H1 (cell line): Measurements from ENCODE around the gene POLRMT. TPM values are rescaled to one million over a fixed set of nuclear protein-coding genes. Genes with fewer than 3 reads are reported as not detected.
A peak's percentile ranks its signal among the peaks of the same experiment; 100 is the strongest.

Experiments used
- CTCF ChIA-PET: fragments of 300-600 bp; sonication (Branson Sonifier 250); formaldehyde crosslinking; loops from one replicate; lab custom pipeline; 2021; ENCODE audit not compliant: partially characterized antibody; lab: Charles Lee
- POLR2A ChIA-PET: fragments of 300-600 bp; sonication (Branson Sonifier 250); formaldehyde crosslinking; loops from one replicate; lab custom pipeline; 2021; ENCODE audit warnings: inconsistent platforms; ENCODE audit not compliant: partially characterized antibody; lab: Charles Lee
- DNase-seq, 2 experiments: peaks; one replicate each; pipeline versions ENCODE4 v3.0.0 to v3.0.0-alpha.2; 2010 to 2022; ENCODE audit warnings: low spot score in 2 of 2, low read depth in 1 of 2, mixed read lengths in 1 of 2
- FAIRE-seq: peaks from 2 replicates; lab custom pipeline; 2011; peaks lifted over from hg19 to GRCh38; lab: Jason Lieb, UNC
- H2AFZ ChIP-seq: 2 replicates; pipeline ENCODE4 v1.8.1; 2012; ENCODE audit warnings: low read length, inconsistent platforms
- H2AK5ac ChIP-seq: 2 replicates; pipeline ENCODE4 v1.6.1; 2013; ENCODE audit warnings: low read depth, low read length
- H2BK120ac ChIP-seq: replicated peaks from 2 replicates; pipeline ENCODE3; 2013; ENCODE audit warnings: low read depth, low read length, inconsistent platforms
- H2BK12ac ChIP-seq: 2 replicates; pipeline ENCODE4 v1.6.1; 2013; ENCODE audit warnings: low read depth, low read length
- H2BK15ac ChIP-seq: 2 replicates; pipeline ENCODE4 v1.6.1; 2013; ENCODE audit warnings: low read length
- H2BK20ac ChIP-seq: 2 replicates; pipeline ENCODE4 v1.6.1; 2013; ENCODE audit warnings: low read length
- H2BK5ac ChIP-seq: 2 replicates; pipeline ENCODE4 v1.6.1; 2013; ENCODE audit warnings: low read depth, low read length
- H3K14ac ChIP-seq: 2 replicates; pipeline ENCODE4 v1.6.1; 2013; ENCODE audit warnings: inconsistent platforms; ENCODE audit not compliant: insufficient read length
- H3K18ac ChIP-seq: 2 replicates; pipeline ENCODE4 v1.6.1; 2013; ENCODE audit warnings: low read length; ENCODE audit errors: extremely low read depth
- H3K23ac ChIP-seq: 2 replicates; pipeline ENCODE4 v1.6.1; 2013; ENCODE audit warnings: inconsistent platforms; ENCODE audit not compliant: insufficient read length
- H3K23me2 ChIP-seq: 2 replicates; pipeline ENCODE4 v1.6.1; 2013; ENCODE audit warnings: low read depth, low read length
- H3K27ac ChIP-seq: 2 replicates; pipeline ENCODE4 v1.6.1; 2011; ENCODE audit warnings: low read depth, low read length, inconsistent platforms
- H3K27me3 ChIP-seq, 4 experiments: replicated peaks in 1 of 4; 1 replicate in 1 of 4; 2 replicates in 3 of 4; pipeline versions ENCODE4 v1.6.1 to v1.8.1; 2011 to 2013; ENCODE audit warnings: low read length in 3 of 4, mild to moderate bottlenecking in 3 of 4, inconsistent platforms in 2 of 4, mixed read lengths in 2 of 4, moderate library complexity in 1 of 4; ENCODE audit not compliant: control insufficient read depth in 3 of 4, insufficient read depth in 3 of 4; ENCODE audit errors: extremely low read depth in 1 of 4
- H3K36me3 ChIP-seq, 4 experiments: 2 replicates each; pipeline versions ENCODE4 v1.6.1 to v1.8.1; 2011 to 2013; ENCODE audit warnings: mild to moderate bottlenecking in 4 of 4, low read length in 3 of 4, moderate library complexity in 2 of 4, control low read depth in 1 of 4, inconsistent platforms in 1 of 4; ENCODE audit not compliant: insufficient read depth in 4 of 4, control insufficient read depth in 2 of 4
- H3K4ac ChIP-seq: replicated peaks from 2 replicates; pipeline ENCODE3; 2013; ENCODE audit warnings: low read length, low read depth, mixed read lengths, inconsistent platforms; ENCODE audit not compliant: insufficient read length
- H3K4me1 ChIP-seq, 4 experiments: replicated peaks in 1 of 4; 1 replicate in 1 of 4; 2 replicates in 3 of 4; pipeline versions ENCODE4 v1.6.1 to v1.8.1; 2011 to 2013; ENCODE audit warnings: low read length in 3 of 4, inconsistent platforms in 2 of 4, mixed read lengths in 1 of 4; ENCODE audit not compliant: insufficient read depth in 4 of 4, control insufficient read depth in 3 of 4
- H3K4me2 ChIP-seq, 2 experiments: 2 replicates each; pipeline versions ENCODE4 v1.6.1 to v1.8.1; 2011 to 2013; ENCODE audit warnings: low read depth in 2 of 2, low read length in 2 of 2, control low read depth in 1 of 2, inconsistent platforms in 1 of 2, mild to moderate bottlenecking in 1 of 2; ENCODE audit not compliant: insufficient read depth in 1 of 2
- H3K4me3 ChIP-seq, 4 experiments: fragments of 200-600, 300-600 bp in 1 of 4; sonication (generic), shearing (Covaris generic), sonication (Bioruptor Twin) in 1 of 4; 2 replicates each; pipeline versions ENCODE4 v1.5.1 to v1.8.1; 2011 to 2016; ENCODE audit warnings: low read length in 4 of 4, low read depth in 3 of 4, control low read depth in 2 of 4, inconsistent platforms in 2 of 4, mild to moderate bottlenecking in 2 of 4, mixed read lengths in 1 of 4, moderate library complexity in 1 of 4; ENCODE audit not compliant: insufficient read depth in 2 of 4; ENCODE audit errors: extremely low read depth in 1 of 4
- H3K56ac ChIP-seq: replicated peaks from 2 replicates; pipeline ENCODE3; 2013; ENCODE audit warnings: low read depth, mild to moderate bottlenecking, mixed read lengths, low read length, inconsistent platforms; ENCODE audit not compliant: insufficient read length
- H3K79me1 ChIP-seq: 2 replicates; pipeline ENCODE4 v1.6.1; 2013; ENCODE audit warnings: low read depth, low read length, control low read depth
- H3K79me2 ChIP-seq, 2 experiments: 2 replicates each; pipeline versions ENCODE4 v1.6.1 to v1.8.1; 2012 to 2013; ENCODE audit warnings: low read length in 2 of 2, mild to moderate bottlenecking in 2 of 2, inconsistent platforms in 1 of 2; ENCODE audit not compliant: insufficient read depth in 2 of 2, control insufficient read depth in 1 of 2
- H3K9ac ChIP-seq, 4 experiments: replicated peaks in 1 of 4; 1 replicate in 1 of 4; 2 replicates in 3 of 4; pipeline versions ENCODE4 v1.6.1 to v1.8.1; 2011 to 2013; ENCODE audit warnings: low read depth in 3 of 4, low read length in 3 of 4, control low read depth in 2 of 4, mild to moderate bottlenecking in 2 of 4, moderate library complexity in 2 of 4, inconsistent platforms in 1 of 4; ENCODE audit errors: extremely low read depth in 1 of 4
- H3K9me3 ChIP-seq, 2 experiments: 2 replicates each; pipeline versions ENCODE4 v1.6.1 to v1.8.1; 2012 to 2013; ENCODE audit warnings: mild to moderate bottlenecking in 2 of 2, moderate library complexity in 2 of 2, control low read depth in 1 of 2, inconsistent platforms in 1 of 2, low read depth in 1 of 2, low read length in 1 of 2, mixed read lengths in 1 of 2; ENCODE audit not compliant: insufficient read depth in 2 of 2
- H4K20me1 ChIP-seq, 2 experiments: replicated peaks in 1 of 2; 2 replicates each; pipeline versions ENCODE3 to v1.8.1; 2011 to 2013; ENCODE audit warnings: inconsistent platforms in 2 of 2, low read length in 2 of 2, mild to moderate bottlenecking in 1 of 2; ENCODE audit not compliant: insufficient read depth in 2 of 2, control insufficient read depth in 1 of 2
- H4K5ac ChIP-seq: 2 replicates; pipeline ENCODE4 v1.6.1; 2013; ENCODE audit warnings: low read length, low read depth, mixed read lengths, inconsistent platforms; ENCODE audit not compliant: insufficient read length
- H4K8ac ChIP-seq: 2 replicates; pipeline ENCODE4 v1.8.0; 2013; ENCODE audit warnings: mild to moderate bottlenecking, moderate library complexity, low read length, inconsistent platforms; ENCODE audit not compliant: insufficient read depth; ENCODE audit errors: extremely low read depth
- H4K91ac ChIP-seq: replicated peaks from 2 replicates; pipeline ENCODE3; 2013; ENCODE audit warnings: low read length, mixed read lengths, inconsistent platforms; ENCODE audit not compliant: insufficient read length
- CHD1 ChIP-seq: IDR thresholded peaks from 2 replicates; pipeline ENCODE4 v1.6.1; 2012; ENCODE audit warnings: low read depth, low read length, improper control_type of control experiment
- POLR2AphosphoS5 ChIP-seq: IDR thresholded peaks from 2 replicates; pipeline ENCODE4 v1.6.1; 2011; ENCODE audit warnings: low read depth, low read length
- WGBS, 2 experiments: shearing (Covaris generic) in 1 of 2; methylation state at CpG; one replicate each; pipeline versions ENCODE4 v1.1.6 to v1.1.7; 2013 to 2015; ENCODE audit warnings: low lambda C conversion rate in 2 of 2, mixed read lengths in 2 of 2, inconsistent platforms in 1 of 2, low coverage in 1 of 2, missing lambda C conversion rate in 1 of 2; ENCODE audit not compliant: insufficient replicate concordance in 2 of 2, insufficient coverage in 1 of 2, insufficient read length in 1 of 2; ENCODE audit errors: extremely low coverage in 1 of 2, missing lambda C conversion rate in 1 of 2; 5-methylcytosine and 5-hydroxymethylcytosine counted together
- polyA plus RNA-seq, 7 experiments: library from polyadenylated mRNA; depleted of rRNA in 3 of 7; stranded (reverse) in 5 of 7; unstranded in 2 of 7; fragments of >200 nt in 5 of 7; fragments of 200-250 nt in 2 of 7; gene quantifications; 1 replicate in 5 of 7; 2 replicates in 1 of 7; 4 replicates in 1 of 7; pipeline versions ENCODE4 v1.2.1 to v1.2.3, GENCODE V29; 2011 to 2013; ENCODE audit warnings: missing spikeins in 2 of 7, mixed read lengths in 2 of 7
- total RNA-seq: library from RNA; stranded (reverse); fragmentation: NEBNext Ultra II Directional; extraction: Animal tissue kit (Norgen Biotek cat#: 25700); gene quantifications from 2 replicates; pipeline ENCODE4 v1.2.1, GENCODE V29; 2021

The POLRMT gene
- total and polyA plus RNA-seq, 2 of the 8 experiments (the other 6 are each of a cell fraction or from before 2014, with no cell fraction given) = 93.0 to 111 TPM

- H3K18ac ChIP-seq = no peak overlapping the region
- no peak for TF ChIP-seq CHD1
- TF ChIP-seq POLR2AphosphoS5 = 0 out of 2 replicates have a peak, but pooled peaks have one; percentile 36
- peak overlapping the region; percentile 78; the same call in 1 of the 2 replicates for H4K8ac ChIP-seq
- H3K14ac ChIP-seq = no peak overlapping the region
- peak overlapping the region; percentile 38; the same call in 1 of the 2 replicates for H3K27ac ChIP-seq
- no peak overlapping the region for H4K91ac ChIP-seq
- no peaks in the 10 kb centered on the region for H3K27me3 ChIP-seq
- no peak overlapping the region for H2BK20ac ChIP-seq
- CTCF ChIA-PET = no interaction called here
- H3K79me2 ChIP-seq = peaks cover 18 to 40% of the 10 kb centered on the region in 2 experiments
- H2AK5ac ChIP-seq = no peak overlapping the region
- no peak overlapping the region for H3K9ac ChIP-seq
- no peak overlapping the region for H3K23ac ChIP-seq
- H3K4ac ChIP-seq = no peak overlapping the region
- H3K23me2 ChIP-seq = 0 out of 2 replicates have a peak, but pooled peaks cover 2% of the 10 kb centered on the region
- H2AFZ ChIP-seq = no peak overlapping the region
- peaks cover 33 to 43% of the 10 kb centered on the region in 2 experiments for H4K20me1 ChIP-seq
- H3K9me3 ChIP-seq = no peaks in the 10 kb centered on the region
- H4K5ac ChIP-seq = no peak overlapping the region
- WGBS, 2 experiments = 96% methylated on average over 39 of the region's 40 CpGs; no CpG with 5 or more reads in 1 of the 2 experiments
- no peak for FAIRE-seq
- POLR2A ChIA-PET = interaction anchor here (0.6 to 2.8 kb wide), 6 partner anchors 9 to 50 kb away, joined by 3 to 17 read pairs (median 4); partner anchors contain the start of genes BSG and CDC34
- no peak overlapping the region for H3K4me3 ChIP-seq
- H2BK5ac ChIP-seq = no peak overlapping the region
- peaks cover 10 to 48% (median 27%) of the 10 kb centered on the region in 4 experiments; a peak in 6 of 8 replicates for H3K36me3 ChIP-seq
- no peak overlapping the region for H2BK15ac ChIP-seq
- no peak overlapping the region for H3K4me2 ChIP-seq
- H3K56ac ChIP-seq = no peak overlapping the region
- no peak overlapping the region for H2BK12ac ChIP-seq
- H2BK120ac ChIP-seq = no peak overlapping the region
- H3K4me1 ChIP-seq = peaks cover 0 to 8% (median 5%) of the 10 kb centered on the region in 4 experiments; a peak in 4 of 7 replicates
- peaks cover 11% of the 10 kb centered on the region for H3K79me1 ChIP-seq
- DNase-seq = no peak
Observed at GRCh38 chr19:581399-582111, 51.8 kb downstream of the POLRMT start.
